GM19467 (cell line): ENCODE measurements around the gene FIBP.

Source experiments
- ATAC-seq: cut with Tn5 transposase; IDR thresholded peaks from one replicate; pipeline ENCODE4 v1.9.1; 2021; ENCODE audit warnings: mild to moderate bottlenecking, moderate library complexity; ENCODE audit not compliant: unreplicated experiment

FIBP gene

DNA sequence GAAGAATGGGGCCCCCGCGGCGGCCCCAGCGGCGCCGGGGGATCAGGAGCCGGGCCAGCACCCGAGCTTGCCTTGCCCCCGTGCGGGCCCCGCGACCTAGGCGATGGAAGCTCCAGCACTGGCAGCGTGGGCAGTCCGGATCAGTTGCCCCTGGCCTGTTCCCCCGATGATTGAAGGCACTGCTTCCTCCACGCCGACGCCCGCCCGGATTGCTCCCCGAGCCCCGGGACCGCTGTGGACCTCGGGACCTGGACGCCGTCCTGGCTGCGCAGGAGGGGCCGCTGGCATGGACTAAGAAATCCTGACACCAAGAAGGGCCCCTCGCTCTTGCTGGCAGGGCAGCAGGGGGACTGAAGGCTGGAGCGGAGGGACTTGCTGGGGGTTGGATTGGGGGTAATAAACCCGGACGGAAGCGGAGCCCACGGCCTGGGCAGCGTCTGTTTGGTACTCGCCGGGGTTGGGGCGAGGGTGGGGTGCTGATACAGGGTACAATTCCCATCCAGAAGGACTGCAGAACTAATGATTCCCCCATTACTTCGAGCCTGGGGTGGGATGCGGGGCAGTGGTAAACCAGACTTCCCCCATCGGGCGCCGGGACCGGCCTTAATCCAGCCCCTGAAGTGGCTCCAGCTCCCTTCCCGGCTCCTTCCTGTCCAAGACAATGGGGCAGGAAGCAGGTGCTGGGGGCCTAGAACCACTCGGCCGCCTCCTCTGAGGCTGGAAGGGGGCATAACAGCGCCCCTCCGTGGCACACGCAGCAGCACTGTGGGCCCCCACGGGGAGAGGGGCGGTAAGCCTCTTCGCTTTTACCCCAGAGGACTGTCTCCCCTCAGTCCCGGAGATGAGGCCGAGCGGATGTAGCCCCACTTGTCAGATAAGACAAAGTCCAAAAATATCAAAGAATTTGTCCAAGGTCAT lies 3.2 kb upstream of the FIBP start:
- ATAC-seq: no peak

DNA sequence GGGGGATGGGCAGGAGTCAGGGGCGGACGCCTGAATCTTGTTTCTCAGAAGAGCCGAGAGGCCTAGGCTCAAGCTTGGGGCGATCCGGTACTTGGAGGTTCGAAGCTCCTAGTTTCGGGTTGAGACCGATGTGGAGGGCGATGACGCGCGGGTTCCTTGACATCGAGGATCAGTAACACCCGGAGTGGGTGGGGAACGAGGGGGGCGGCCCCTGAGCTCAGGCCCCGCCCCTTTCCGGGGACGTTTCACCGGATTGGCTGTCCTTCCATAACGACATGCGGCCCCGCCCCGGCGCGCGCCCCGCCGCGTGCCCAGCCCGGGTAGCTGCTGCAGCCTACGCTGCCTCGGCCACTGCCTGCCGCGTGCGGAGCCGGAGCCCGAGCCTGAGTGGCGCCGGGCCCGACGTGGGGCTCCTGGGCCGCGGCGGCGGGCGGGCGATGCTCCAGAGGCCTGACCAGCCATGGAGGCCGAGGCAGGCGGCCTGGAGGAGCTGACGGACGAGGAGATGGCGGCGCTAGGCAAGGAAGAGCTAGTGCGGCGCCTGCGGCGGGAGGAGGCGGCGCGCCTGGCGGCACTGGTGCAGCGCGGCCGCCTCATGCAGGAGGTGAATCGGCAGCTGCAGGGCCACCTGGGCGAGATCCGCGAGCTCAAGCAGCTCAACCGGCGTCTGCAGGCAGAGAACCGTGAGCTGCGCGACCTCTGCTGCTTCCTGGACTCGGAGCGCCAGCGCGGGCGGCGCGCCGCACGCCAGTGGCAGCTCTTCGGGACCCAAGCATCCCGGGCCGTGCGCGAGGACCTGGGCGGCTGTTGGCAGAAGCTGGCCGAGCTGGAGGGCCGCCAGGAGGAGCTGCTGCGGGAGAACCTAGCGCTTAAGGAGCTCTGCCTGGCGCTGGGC lies 2.3 kb upstream of the FIBP start, which contains the start of gene CCDC85B:
CCDC85B (plus strand) TSS at position 350 of the 895 bp plus-strand sequence; CDS start at position 461, 111 bp downstream.
- peak; percentile 55 for ATAC-seq

DNA sequence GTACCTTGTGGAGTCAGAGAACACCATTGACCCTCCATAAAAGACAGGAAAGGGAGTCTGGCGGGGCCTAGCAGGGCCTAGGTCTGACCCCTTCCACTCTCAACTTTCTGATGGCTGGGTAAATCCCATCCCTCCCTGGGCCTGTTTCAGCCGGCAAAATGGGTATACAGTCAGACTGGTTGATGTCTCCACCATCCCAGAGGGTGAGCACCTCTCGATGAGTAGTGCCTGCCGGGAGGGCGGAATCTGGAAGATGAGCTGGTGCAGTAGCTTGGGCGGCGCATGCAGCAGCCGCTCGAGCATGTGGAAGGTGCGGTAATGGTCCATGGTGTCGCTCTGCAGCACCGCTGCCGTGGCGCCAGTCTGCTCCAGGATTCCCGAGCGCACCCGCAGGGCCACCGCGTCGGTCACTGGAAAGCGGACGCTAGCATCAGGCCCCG lies 528 bp downstream of the FIBP start:
- ATAC-seq: no peak

DNA sequence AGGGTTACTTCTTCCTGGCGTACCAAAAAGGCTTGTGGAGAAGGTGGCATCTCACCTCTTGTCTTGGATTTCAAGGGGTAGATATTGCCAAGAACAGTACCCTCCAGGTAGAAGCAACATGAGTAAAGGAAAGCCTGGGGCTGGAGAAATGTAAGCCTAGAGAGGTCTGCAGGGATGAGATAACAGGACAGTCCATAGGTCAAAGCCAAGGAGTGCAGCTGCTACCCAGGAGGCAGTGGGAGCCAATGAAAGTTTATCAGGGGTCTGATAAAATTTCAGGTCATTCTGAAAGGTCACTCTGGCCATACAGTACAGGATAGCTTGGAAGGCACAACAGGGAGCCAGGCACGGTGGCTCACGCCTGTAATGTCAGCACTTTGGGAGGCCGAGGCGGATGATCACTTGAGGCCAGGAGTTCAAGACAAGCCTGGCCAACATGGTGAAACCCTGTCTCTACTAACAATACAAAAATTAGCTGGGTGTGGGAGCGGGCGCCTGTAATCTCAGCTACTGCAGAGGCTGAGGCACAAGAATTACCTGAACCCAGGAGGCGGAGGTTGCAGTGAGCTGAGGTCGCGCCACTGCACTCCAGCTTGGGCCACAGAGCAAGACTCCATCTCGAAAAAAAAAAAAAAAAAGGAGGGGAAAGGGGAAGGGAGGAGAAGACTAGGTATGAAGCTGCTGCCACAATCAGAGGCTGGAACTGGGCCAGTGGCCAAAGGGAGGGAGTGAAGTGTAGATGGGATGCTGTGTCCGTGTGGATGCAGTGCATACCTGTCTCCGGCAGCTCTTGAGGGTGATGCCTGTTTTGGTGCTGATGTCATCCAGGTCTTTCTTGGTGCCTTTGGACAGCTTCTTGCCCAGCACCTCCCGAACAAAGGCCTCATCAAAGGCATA lies 1.2 kb downstream of the FIBP start:
- no peak for ATAC-seq

DNA sequence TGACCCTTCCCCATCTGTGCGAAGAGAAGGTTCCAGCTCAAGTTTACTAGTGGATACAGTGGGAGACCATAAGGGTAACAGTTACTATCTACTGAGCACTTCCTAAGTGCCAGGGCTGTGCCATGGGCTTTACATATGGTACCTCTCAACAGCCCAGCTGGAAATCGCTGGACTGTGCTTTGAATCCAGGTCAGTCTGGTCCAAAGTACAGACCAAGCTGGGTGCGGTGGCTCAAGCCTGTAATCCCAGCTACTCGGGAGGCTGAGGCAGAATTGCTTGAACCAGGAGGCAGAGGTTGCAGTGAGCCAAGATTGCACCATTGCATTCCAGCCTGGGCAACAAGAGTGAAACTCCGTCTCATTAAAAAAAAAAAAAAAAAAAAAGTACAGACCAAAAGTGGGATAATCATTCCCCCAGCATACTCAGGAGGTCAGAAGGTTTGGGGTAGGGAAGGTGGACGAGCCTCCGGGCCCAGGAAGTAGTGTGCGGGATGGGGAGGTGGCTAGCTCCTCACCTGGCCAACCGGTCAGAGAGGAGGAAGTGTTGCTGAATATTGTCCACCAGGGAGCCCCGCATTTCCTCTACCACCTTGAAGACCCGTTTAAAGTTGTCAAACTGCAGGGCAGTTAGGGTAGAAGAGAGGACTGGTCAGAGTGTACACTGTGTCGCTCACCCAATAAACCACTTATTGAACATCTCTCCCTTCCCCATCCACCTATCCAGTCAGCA lies 2.3 kb downstream of the FIBP start:
- ATAC-seq: no peak

DNA sequence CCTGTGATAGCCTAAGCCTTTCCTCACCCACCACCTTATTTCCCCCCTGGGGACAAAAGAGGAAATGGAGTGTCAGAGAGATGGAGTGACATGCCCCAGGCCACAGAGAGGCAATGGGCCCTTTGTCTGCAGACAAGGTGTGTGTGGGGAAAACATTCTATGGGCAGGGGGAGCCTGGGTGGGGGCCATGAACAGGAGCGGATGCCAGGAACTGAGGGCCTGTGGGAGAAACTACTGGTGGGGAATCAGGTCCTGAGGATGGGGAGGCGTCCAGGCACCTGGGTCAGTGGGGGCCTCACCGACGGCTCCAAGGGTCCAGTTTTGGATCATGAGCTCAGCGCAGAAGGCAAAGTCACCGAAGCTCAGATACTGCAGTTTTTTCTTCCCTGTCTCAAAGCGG lies 3.0 kb downstream of the FIBP start:
- no peak for ATAC-seq

DNA sequence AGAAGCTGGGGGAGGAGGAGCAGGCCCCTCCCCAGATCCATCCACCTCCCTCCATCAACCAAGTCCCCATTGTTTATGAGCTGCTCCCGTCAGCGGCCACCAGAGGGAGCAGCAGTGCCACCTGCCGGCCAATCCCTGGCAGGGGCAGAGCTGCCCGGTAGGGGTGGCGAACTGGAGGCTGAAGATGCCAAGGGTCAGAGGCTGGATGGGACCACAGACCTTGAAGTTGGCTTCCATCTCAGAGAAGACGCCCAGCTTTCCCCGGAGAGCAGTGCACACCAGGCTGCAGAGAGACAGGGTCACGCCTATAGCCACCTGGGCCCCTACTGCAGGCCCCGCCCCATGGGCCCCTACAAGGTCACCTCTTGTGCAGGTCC lies 3.6 kb downstream of the FIBP start:
- ATAC-seq: no peak

DNA sequence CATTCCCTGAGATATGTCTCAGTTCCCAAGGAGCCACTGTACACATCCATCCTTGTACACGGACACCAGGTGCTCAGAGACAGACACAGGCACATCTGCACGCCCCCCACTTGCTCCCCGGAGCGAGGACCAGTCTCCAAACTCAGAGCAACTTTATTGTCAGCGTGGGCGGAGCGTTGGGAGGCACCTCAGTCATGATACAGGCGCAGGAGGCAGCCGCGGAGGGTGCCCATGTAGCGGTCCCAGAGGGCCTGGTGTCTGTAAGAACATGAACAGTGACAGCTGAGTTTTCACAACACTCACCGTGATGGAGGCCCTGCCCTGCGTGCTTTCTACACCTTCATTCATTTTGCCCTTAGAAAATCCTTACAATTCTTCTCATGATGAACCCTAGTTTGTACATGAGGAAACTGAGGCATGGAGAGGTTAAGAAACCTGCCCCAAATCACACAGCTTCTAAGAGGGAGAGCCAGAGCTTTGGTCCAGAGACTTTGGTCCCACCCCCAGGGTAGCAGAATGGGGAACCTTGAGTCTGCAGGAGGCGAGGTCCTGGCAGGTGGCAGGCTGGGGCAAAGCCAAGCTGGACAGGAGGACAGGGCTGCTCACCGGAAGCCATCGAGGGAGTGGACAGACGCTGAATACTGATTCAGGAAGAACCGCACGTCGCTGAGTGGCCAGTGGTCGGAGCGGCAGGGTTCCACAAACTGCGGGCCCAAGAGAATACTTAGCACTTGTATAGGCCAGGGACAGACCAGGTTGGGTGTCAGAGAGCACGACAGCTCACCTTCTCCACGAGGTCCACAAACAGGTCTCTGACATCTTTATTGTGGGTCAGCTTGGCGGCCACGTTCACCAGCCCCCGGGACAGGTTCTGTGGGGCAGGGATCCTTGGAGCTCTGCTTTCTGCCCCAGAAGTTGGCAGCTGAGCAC lies 4.2 kb downstream of the FIBP start:
- no peak for ATAC-seq

DNA sequence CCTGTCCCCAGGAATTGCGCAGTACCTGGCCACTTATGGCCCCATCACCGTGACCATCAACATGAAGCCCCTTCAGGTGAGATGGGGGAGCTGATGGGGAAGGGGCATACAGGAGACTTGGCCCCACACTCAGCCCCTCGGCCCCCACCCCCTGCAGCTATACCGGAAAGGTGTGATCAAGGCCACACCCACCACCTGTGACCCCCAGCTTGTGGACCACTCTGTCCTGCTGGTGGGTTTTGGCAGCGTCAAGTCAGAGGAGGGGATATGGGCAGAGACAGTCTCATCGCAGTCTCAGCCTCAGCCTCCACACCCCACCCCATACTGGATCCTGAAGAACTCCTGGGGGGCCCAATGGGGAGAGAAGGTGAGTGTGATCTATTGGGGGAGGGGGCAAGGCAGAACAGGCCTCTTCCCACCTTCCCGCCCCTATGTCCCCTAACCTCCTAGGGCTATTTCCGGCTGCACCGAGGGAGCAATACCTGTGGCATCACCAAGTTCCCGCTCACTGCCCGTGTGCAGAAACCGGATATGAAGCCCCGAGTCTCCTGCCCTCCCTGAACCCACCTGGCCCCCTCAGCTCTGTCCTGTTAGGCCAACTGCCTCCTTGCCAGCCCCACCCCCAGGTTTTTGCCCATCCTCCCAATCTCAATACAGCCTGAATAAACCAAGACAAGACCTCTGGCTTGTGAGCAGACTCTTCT lies 5.1 kb downstream of the FIBP start:
- ATAC-seq: no peak

DNA sequence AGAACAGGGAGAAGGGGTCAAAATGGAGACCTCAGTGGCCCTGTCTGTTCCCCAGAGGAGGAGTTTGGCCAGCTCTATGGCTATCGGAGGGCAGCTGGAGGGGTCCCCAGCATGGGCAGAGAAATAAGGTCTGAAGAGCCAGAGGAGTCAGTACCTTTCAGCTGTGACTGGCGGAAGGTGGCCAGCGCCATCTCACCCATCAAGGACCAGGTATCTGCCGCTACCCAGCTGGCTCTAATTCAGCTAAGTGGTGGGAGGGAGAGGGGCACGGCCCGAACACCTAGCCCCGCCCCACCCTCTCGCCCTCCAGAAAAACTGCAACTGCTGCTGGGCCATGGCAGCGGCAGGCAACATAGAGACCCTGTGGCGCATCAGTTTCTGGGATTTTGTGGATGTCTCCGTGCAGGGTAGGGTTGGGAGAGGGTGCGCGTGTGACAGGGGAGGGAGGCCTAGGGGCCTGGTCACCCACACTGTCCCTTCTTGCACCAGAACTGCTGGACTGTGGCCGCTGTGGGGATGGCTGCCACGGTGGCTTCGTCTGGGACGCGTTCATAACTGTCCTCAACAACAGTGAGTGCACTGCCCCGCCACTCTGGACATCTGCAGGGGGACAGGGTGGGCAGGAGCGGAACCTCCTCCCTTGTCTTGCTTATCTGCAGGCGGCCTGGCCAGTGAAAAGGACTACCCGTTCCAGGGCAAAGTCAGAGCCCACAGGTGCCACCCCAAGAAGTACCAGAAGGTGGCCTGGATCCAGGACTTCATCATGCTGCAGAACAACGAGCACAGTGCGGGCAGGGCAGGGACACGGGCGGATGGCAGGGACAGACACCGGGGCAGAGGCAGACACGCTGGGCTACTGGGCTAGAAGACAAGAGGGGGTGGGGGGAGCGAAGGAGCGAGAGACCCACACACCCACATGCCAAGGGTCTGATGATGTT lies 5.9 kb downstream of the FIBP start:
- no peak for ATAC-seq

DNA sequence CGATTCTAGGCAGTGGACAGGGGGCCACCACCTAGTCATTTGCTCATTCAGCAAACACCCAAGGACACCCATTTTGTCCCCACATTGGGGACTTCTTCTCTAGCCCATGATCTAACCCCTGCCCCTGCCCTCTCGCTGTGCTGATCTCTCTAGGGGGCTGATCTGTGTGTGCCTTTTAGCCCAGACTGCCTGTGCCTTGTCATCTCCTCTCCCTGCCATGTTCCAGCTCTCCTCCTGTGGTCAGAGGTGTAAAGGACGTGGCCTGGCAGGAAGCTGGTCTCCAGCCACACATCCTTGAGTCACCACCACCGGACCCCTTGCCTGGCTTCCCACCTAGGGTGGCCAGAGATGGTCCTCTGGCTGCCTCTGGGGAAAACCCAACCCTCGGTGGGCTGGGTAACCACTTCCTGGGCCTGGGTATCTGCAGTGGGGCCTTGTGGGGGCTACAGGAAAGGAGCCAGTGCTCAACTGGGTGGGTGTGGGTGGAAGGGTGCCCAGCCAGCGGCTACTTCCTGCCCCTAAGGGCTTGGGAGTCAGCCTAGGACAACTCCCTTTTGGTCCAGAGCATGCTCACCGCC lies 7.3 kb downstream of the FIBP start:
- no peak for ATAC-seq

DNA sequence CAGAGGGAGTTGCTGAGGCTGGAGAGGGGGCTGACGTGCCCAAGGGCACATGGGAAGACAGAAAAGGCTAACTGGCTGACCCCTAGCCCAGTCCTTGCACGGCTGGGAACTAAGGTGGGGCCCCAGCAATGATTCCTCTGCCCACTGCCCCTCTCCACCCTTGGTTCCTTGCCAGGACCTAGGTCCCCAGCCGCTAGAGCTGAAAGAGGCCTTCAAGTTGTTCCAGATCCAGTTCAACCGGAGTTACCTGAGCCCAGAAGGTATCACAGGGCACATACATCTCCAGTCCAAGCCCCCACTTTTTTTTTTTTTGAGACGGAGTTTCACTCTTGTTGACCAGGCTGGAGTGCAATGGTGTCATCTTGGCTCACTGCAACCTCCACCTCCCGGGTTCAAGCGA lies 8.2 kb downstream of the FIBP start:
- ATAC-seq: no peak

DNA sequence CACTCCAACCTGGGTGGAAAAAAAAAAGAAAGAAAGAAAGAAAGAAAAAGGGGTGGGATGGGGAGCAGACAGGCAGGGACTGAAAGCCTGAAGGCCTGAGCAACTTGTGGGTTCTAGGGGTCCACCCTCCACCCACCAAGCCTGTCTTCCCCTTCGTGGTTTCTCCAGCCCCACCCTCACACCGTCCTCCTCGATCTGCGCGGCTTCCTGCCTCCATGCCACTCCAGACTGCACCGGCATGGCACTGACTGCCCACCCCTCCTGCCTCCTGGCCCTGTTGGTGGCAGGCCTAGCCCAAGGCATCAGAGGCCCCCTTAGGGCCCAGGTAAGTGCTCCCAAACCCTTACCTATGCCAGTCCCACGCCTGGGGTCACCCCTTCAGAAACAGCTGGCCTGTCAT lies 8.7 kb downstream of the FIBP start, which contains the start of gene CTSW:
CTSW (plus strand) TSS at position 221 of the 400 bp plus-strand sequence; CDS start at position 239, 18 bp downstream.
- ATAC-seq: no peak

DNA sequence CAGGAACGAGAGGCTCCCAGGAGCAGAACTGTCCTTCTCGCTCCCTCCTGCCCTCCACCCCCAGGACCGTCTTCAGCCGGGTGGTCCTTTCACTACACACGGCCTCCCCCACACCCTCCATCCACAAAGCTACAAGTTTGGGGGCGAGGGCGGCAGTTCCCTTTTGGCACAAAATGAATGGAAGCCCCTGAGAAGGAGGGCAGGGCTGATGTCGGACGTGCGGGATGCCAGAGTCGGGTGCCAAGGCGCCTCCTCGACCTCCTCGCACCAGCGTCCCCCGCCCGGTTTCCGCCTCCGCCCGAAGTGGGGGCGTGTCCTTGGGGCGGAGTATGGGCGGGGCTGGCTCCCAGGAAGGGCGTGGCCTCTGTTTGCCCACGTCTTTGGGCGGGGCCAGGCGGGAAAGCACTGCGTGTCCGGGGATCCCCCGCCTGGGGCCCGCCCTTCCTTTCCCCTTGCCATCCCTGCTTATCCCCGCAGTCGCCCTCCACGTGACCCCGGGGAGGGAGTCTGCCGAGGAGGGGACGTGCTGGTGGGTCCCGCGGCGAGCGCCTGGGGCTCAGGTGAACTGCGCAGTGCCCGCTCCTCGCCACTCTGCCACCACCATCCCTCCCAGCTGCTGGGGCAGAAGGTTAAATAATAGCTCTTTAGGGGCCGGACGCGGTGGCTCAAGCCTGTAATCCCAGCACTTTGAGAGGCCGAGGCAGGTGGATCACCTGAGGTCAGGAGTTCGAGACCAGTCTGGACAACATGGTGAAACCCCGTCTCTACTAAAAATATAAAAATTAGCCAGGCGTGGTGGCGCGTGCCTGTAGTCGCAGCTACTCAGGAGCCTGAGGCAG lies 14.7 kb downstream of the FIBP start:
- ATAC-seq: peak; percentile 60

DNA sequence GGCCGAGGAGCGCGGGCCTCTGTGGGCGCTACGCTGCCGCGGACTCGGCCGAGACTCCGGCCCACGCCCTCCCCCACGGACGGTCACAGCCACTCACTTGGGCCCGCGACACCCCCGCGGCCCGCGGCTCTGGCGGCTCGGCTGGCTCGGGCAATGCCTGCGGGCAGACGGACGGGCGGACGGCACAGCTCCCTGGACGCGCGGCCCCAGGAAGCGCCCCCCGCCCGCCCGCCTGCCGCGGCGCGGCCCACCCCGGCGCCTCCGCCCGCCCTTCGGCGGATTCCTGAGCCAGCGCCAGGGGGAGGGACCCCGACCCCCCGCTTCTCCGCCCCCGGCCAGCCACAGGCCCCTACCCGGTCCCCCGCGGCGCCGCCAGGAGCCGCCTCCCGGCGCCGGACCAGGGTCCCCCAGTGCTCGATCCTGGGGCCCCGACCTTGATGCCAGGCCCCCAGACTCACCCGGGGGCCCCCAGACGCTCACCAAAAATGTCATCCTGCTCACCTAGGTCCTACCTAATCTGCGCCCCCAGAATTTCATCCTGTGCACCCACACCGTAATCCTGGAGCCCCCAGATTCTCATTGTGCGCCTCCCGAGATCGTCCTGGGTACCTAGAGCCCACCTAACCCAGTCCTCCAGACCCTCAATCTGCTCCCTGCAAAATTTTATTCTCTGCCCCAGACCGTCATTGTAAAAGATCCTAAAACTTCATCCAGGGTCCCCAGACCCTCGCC lies 15.5 kb downstream of the FIBP start, which contains the start of gene EFEMP2:
EFEMP2 (minus strand) TSS at position 215 of the 732 bp plus-strand sequence. CDS start 446 bp downstream, outside the sequence.
- ATAC-seq: no peak
